Measurements from ENCODE around the gene PTCD1. TPM values are rescaled to one million over a fixed set of nuclear protein-coding genes. Genes with fewer than 3 reads are reported as not detected.

The PTCD1 gene
- total and polyA plus RNA-seq, 2 of the 8 experiments (the other 6 are each of a cell fraction or from before 2014, with no cell fraction given), result 7.5 to 7.6 TPM

DNA sequence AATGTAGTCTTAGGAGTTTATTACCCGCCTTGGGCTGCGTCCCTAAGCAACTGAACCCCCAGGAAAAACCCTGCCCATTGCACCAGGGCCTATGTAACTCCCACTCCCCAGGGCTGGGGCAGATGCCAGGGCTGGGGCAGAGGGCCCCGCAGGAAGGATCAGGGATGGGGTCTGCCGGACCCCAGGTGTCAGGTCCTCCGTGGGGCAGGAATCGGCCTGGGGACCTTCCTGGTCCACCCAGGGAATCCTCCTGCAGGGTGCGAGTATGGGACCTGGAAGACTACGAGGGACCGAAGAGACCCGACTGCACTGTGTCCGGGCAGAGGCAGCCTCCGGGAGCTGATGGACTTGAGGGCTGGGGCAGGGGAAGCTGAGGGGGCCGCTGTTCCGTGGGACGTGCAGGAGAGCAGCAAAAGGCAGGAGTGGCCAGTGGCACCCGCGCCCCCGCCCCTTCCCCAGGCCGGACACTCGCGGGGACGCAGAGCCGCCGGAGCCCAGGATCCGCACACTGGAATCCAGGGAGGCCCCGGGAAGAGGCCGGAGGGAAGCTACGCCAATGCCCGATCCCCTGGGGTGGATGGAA, 29.8 kb upstream of the PTCD1 start (continued):
- TF ChIP-seq, protein P1, sequence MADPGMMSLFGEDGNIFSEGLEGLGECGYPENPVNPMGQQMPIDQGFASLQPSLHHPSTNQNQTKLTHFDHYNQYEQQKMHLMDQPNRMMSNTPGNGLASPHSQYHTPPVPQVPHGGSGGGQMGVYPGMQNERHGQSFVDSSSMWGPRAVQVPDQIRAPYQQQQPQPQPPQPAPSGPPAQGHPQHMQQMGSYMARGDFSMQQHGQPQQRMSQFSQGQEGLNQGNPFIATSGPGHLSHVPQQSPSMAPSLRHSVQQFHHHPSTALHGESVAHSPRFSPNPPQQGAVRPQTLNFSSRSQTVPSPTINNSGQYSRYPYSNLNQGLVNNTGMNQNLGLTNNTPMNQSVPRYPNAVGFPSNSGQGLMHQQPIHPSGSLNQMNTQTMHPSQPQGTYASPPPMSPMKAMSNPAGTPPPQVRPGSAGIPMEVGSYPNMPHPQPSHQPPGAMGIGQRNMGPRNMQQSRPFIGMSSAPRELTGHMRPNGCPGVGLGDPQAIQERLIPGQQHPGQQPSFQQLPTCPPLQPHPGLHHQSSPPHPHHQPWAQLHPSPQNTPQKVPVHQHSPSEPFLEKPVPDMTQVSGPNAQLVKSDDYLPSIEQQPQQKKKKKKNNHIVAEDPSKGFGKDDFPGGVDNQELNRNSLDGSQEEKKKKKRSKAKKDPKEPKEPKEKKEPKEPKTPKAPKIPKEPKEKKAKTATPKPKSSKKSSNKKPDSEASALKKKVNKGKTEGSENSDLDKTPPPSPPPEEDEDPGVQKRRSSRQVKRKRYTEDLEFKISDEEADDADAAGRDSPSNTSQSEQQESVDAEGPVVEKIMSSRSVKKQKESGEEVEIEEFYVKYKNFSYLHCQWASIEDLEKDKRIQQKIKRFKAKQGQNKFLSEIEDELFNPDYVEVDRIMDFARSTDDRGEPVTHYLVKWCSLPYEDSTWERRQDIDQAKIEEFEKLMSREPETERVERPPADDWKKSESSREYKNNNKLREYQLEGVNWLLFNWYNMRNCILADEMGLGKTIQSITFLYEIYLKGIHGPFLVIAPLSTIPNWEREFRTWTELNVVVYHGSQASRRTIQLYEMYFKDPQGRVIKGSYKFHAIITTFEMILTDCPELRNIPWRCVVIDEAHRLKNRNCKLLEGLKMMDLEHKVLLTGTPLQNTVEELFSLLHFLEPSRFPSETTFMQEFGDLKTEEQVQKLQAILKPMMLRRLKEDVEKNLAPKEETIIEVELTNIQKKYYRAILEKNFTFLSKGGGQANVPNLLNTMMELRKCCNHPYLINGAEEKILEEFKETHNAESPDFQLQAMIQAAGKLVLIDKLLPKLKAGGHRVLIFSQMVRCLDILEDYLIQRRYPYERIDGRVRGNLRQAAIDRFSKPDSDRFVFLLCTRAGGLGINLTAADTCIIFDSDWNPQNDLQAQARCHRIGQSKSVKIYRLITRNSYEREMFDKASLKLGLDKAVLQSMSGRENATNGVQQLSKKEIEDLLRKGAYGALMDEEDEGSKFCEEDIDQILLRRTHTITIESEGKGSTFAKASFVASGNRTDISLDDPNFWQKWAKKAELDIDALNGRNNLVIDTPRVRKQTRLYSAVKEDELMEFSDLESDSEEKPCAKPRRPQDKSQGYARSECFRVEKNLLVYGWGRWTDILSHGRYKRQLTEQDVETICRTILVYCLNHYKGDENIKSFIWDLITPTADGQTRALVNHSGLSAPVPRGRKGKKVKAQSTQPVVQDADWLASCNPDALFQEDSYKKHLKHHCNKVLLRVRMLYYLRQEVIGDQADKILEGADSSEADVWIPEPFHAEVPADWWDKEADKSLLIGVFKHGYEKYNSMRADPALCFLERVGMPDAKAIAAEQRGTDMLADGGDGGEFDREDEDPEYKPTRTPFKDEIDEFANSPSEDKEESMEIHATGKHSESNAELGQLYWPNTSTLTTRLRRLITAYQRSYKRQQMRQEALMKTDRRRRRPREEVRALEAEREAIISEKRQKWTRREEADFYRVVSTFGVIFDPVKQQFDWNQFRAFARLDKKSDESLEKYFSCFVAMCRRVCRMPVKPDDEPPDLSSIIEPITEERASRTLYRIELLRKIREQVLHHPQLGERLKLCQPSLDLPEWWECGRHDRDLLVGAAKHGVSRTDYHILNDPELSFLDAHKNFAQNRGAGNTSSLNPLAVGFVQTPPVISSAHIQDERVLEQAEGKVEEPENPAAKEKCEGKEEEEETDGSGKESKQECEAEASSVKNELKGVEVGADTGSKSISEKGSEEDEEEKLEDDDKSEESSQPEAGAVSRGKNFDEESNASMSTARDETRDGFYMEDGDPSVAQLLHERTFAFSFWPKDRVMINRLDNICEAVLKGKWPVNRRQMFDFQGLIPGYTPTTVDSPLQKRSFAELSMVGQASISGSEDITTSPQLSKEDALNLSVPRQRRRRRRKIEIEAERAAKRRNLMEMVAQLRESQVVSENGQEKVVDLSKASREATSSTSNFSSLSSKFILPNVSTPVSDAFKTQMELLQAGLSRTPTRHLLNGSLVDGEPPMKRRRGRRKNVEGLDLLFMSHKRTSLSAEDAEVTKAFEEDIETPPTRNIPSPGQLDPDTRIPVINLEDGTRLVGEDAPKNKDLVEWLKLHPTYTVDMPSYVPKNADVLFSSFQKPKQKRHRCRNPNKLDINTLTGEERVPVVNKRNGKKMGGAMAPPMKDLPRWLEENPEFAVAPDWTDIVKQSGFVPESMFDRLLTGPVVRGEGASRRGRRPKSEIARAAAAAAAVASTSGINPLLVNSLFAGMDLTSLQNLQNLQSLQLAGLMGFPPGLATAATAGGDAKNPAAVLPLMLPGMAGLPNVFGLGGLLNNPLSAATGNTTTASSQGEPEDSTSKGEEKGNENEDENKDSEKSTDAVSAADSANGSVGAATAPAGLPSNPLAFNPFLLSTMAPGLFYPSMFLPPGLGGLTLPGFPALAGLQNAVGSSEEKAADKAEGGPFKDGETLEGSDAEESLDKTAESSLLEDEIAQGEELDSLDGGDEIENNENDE (IDR thresholded peaks at IDR 0.05; ENCODE audit: insufficient replicate concordance, low read length), result no peak
- TF ChIP-seq SIN3A (conservative IDR thresholded peaks at IDR 0.05 in 1 of 2, IDR thresholded peaks at IDR 0.05 in 1 of 2; ENCODE audit: low read depth in 1 of 2, low read length in 2 of 2) (no peak), RNF2 (IDR thresholded peaks at IDR 0.05; ENCODE audit: borderline replicate concordance, low read depth, low read length, missing control alignments, poor library complexity, severe bottlenecking) (no peak), RBBP5 (IDR thresholded peaks at IDR 0.05; ENCODE audit: borderline replicate concordance, low read depth, low read length) (no peak), POLR2A (IDR thresholded peaks at IDR 0.05; ENCODE audit: control extremely low read depth in 1 of 2, low read depth in 2 of 2, low read length in 2 of 2) (no peak), JUN (IDR thresholded peaks at IDR 0.05; ENCODE audit: low read depth, low read length) (no peak)
